HFF-Myc (cell line): ENCODE results near the gene CD274.

Experiments
- DNase-seq: peaks from one replicate; pipeline ENCODE4 v3.0.0-alpha.2; 2011; ENCODE audit warnings: low read depth; ENCODE audit errors: extremely low read depth
- H3K4me3 ChIP-seq: replicated peaks from 2 replicates; pipeline ENCODE4 v1.5.1; 2011; ENCODE audit warnings: low read depth, mild to moderate bottlenecking, control low read depth, low read length
- CTCF ChIP-seq: IDR thresholded peaks from 2 replicates; pipeline ENCODE4 v1.5.1; 2012; ENCODE audit warnings: mild to moderate bottlenecking, low read depth, low read length, control low read depth; ENCODE audit errors: missing control alignments

CD274 gene

GRCh38 chr9:5511476-5511875 is 61.1 kb downstream of the CD274 start:
- no peak for DNase-seq
- no peak for TF ChIP-seq CTCF
- H3K4me3 ChIP-seq = peak overlapping the region; percentile 40

- peak overlapping the region; percentile 40 for H3K4me3 ChIP-seq
- TF ChIP-seq CTCF = no peak
- no peak for DNase-seq
Measured at GRCh38 chr9:5511935-5512580, 61.7 kb downstream of the CD274 start.

GRCh38 chr9:5512658-5513452 is 62.5 kb downstream of the CD274 start:
- no peak for DNase-seq
- no peak for TF ChIP-seq CTCF
- no peak overlapping the region; the same call in 1 of the 2 replicates for H3K4me3 ChIP-seq

GRCh38 chr9:5513966-5514616 is 63.7 kb downstream of the CD274 start:
- TF ChIP-seq CTCF = no peak
- DNase-seq = no peak
- no peak overlapping the region for H3K4me3 ChIP-seq

GRCh38 chr9:5514617-5515260 is 64.4 kb downstream of the CD274 start:
- H3K4me3 ChIP-seq = no peak overlapping the region
- DNase-seq = no peak
- TF ChIP-seq CTCF = no peak

- H3K4me3 ChIP-seq = no peak overlapping the region
- DNase-seq = no peak
Measured at GRCh38 chr9:5515261-5515650, 64.9 kb downstream of the CD274 start.

More at GRCh38 chr9:5515261-5515650, 64.9 kb downstream of the CD274 start:
- TF ChIP-seq CTCF = no peak
